Renal cortical epithelial cell (primary cell): ENCODE results near the gene ADH1B. TPM values are rescaled to one million over a fixed set of nuclear protein-coding genes. Genes with fewer than 3 reads are reported as not detected.
"Not testable (repeated sequence)": the region's sequence is repeated elsewhere in the genome, so short reads cannot be mapped to it uniquely, and the experiment has no call there.

ENCODE experiments used
- DNase-seq: peaks from one replicate; pipeline ENCODE4 v3.0.0-alpha.2; 2011; ENCODE audit warnings: low read depth
- total RNA-seq: library from RNA; depleted of rRNA; stranded (reverse); fragments of >200 nt; gene quantifications from 2 replicates; pipeline ENCODE4 v1.2.3, GENCODE V29; 2014

Gene ADH1B
- total RNA-seq, 1 donor from 2014 or later = not detected

- no peak for DNase-seq
These were observed 3.2 kb upstream of the ADH1B start for GRCh38 chr4:99324361-99324760.

- peak; percentile 0 for DNase-seq
These were observed 2.6 kb upstream of the ADH1B start for GRCh38 chr4:99323756-99324155.

GRCh38 chr4:99317811-99318210 is 3.4 kb downstream of the ADH1B start:
- DNase-seq = not testable (repeated sequence)

- DNase-seq = no peak
These were observed 3.8 kb downstream of the ADH1B start for GRCh38 chr4:99317354-99317753.

- DNase-seq = no peak
These were observed 5.4 kb downstream of the ADH1B start for GRCh38 chr4:99315839-99316238.

- no peak for DNase-seq
These were observed 7.0 kb downstream of the ADH1B start for GRCh38 chr4:99314211-99314610.

GRCh38 chr4:99310389-99310788 is 10.8 kb downstream of the ADH1B start:
- no peak for DNase-seq

- no peak for DNase-seq
These were observed 15.4 kb downstream of the ADH1B start for GRCh38 chr4:99305638-99306400.

- no peak for DNase-seq
These were observed 19.6 kb downstream of the ADH1B start for GRCh38 chr4:99301376-99302164.

- DNase-seq = peak; percentile 86
These were observed 20.3 kb downstream of the ADH1B start for GRCh38 chr4:99300934-99301333.

GRCh38 chr4:99293357-99293756 is 27.8 kb downstream of the ADH1B start:
- DNase-seq = no peak

- DNase-seq = no peak
These were observed 30.1 kb downstream of the ADH1B start, which contains the start of gene ADH1A for GRCh38 chr4:99290848-99291786. Gene ADH1A (minus strand): TSS chr4:99290985. CDS start chr4:99290914, 71 bp downstream.

GRCh38 chr4:99285387-99285786 is 35.8 kb downstream of the ADH1B start:
- no peak for DNase-seq

- no peak for DNase-seq
These were observed 38.5 kb downstream of the ADH1B start for GRCh38 chr4:99282731-99283130.

- no peak for DNase-seq
These were observed 39.9 kb downstream of the ADH1B start for GRCh38 chr4:99281261-99281660.

GRCh38 chr4:99276417-99276816 is 44.8 kb downstream of the ADH1B start:
- no peak for DNase-seq

- no peak for DNase-seq
These were observed 45.3 kb downstream of the ADH1B start for GRCh38 chr4:99275885-99276284.

- DNase-seq = no peak
These were observed 46.2 kb downstream of the ADH1B start for GRCh38 chr4:99275050-99275449.

GRCh38 chr4:99273704-99274103 is 47.5 kb downstream of the ADH1B start:
- DNase-seq = no peak

GRCh38 chr4:99264927-99265326 is 56.3 kb downstream of the ADH1B start:
- DNase-seq = no peak
